Glomerular visceral epithelial cell (primary cell): ENCODE results near the gene AFF1.

ENCODE experiments used
- DNase-seq: peaks from one replicate; pipeline ENCODE4 v3.0.0-alpha.2; 2016; ENCODE audit errors: extremely low spot score

The AFF1 gene

GRCh38 chr4:86934771-86935565, at the start of gene AFF1:
AFF1 (plus strand) TSS chr4:86935011; CDS start chr4:86948534, 13,523 bp downstream.
- DNase-seq, result peak; percentile 97

- no peak for DNase-seq
Observed at GRCh38 chr4:86890790-86891189, 44.0 kb upstream of the AFF1 start.

- DNase-seq, result peak; percentile 73
Observed at GRCh38 chr4:86891762-86892635, 42.8 kb upstream of the AFF1 start, which contains the start of gene C4orf36. C4orf36 (minus strand) TSS chr4:86892422; CDS start chr4:86891520, 902 bp downstream.

GRCh38 chr4:86892636-86892960, 42.2 kb upstream of the AFF1 start:
- DNase-seq, result no peak

- DNase-seq, result no peak
Observed at GRCh38 chr4:86893136-86893535, 41.7 kb upstream of the AFF1 start.

GRCh38 chr4:86894455-86894854, 40.4 kb upstream of the AFF1 start:
- DNase-seq, result no peak

GRCh38 chr4:86895692-86896488, 38.9 kb upstream of the AFF1 start:
- DNase-seq, result peak; percentile 70

GRCh38 chr4:86896596-86896995, 38.2 kb upstream of the AFF1 start:
- DNase-seq, result no peak

- peak; percentile 28 for DNase-seq
Observed at GRCh38 chr4:86898562-86898961, 36.2 kb upstream of the AFF1 start.

GRCh38 chr4:86901864-86902263, 32.9 kb upstream of the AFF1 start:
- no peak for DNase-seq

GRCh38 chr4:86908251-86908657, 26.6 kb upstream of the AFF1 start:
- DNase-seq, result no peak

- no peak for DNase-seq
Observed at GRCh38 chr4:86909546-86910295, 25.1 kb upstream of the AFF1 start.

GRCh38 chr4:86910369-86910768, 24.4 kb upstream of the AFF1 start:
- no peak for DNase-seq

GRCh38 chr4:86910820-86911684, 23.8 kb upstream of the AFF1 start:
- DNase-seq, result no peak

GRCh38 chr4:86916392-86916791, 18.4 kb upstream of the AFF1 start:
- DNase-seq, result no peak

- DNase-seq, result no peak
Observed at GRCh38 chr4:86917212-86918039, 17.4 kb upstream of the AFF1 start.

- peak; percentile 54 for DNase-seq
Observed at GRCh38 chr4:86918539-86919072, 16.2 kb upstream of the AFF1 start.

GRCh38 chr4:86919561-86920223, 15.1 kb upstream of the AFF1 start:
- no peak for DNase-seq
